ENCODE results near the gene SLC35E4.
"Not testable (repeated sequence)": the region's sequence is repeated elsewhere in the genome, so short reads cannot be mapped to it uniquely, and the experiment has no call there.

The SLC35E4 gene

DNA sequence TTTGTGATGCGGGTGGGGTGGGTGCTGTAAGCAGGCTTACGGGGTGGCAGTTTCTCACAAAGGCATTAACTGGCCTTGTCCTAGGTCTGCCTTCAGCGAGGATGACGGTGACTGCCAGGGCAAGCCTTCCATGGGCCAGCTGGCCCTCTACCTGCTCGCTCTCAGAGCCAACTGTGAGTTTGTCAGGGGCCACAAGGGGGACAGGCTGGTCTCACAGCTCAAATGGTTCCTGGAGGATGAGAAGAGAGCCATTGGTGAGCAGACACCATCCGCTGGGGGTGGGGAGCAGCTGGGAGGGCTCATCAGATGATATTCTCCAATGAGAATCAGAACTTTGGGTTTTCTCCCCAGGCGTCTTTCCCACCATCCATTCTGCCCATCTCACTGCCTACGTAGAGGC, 22.8 kb upstream of the SLC35E4 start:
- no peak for DNase-seq

DNA sequence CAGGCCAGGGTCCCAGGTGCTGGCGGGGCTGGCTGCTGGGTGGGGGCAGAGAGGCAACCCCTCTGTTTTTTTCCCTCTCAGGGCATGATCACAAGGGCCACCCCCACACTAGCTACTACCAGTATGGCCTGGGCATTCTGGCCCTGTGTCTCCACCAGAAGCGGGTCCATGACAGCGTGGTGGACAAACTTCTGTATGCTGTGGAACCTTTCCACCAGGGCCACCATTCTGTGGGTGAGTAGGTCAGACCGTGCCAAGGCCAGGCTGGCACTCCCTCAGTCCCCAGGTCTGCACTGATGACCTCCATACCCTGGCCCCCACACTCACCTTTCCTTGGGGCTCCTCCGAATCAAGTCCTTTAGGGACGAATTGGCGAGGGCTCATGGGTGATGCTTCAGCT, 21.3 kb upstream of the SLC35E4 start:
- no peak for DNase-seq

DNA sequence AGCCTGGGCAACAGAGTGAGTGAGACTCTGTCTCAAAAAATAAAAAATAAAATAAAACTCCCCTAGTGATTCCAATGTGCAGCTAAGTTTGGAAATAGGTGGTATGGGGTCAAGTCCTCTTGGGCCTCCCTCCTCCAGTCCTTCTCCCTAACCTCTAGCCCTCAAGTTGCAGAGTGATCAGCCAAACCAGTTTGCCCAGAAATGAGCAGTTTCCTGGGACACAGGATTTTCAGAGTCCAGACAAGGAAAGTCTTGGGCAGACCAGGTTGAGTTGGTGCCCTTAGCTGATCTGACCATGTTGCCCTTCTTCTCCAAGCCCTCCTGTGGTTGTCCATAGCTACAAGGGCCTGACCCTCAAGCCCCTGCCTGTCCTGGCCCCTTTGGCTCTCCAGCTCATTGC, 20.7 kb upstream of the SLC35E4 start:
- DNase-seq: no peak

DNA sequence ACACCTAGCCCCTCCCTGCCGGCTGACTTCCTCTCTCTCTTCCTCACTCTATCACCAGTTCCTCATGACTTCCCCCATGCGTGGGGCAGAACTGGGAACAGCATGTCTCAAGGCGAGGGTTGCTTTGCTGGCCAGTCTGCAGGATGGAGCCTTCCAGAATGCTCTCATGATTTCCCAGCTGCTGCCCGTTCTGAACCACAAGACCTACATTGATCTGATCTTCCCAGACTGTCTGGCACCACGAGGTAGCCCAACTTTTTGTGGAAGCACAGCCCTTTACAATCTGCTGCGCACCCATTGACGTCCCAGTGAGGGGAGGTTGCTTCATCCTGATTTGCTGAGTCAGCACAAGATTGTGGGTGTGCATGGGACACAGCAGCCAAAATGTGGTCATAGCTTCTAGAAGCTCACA, 20.0 kb upstream of the SLC35E4 start:
- DNase-seq: no peak

DNA sequence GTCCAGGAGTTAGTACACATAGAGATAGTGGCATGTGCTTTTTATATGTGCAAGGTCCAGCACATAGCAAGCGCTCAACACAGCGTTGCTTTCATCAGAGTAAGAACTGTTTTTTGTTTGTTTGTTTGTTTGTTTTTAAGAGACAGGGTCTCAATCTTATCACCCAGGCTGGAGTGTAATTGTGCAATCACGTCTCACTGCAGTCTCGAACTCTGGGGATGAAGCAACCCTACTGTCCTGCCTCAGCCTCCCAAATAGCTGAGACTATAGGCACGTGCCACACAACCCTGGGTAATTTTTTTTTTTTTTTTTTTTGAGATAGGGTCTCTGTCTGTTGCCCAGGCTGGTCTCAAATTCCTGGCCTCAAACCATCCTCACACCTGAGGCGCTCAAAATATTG, 17.8 kb upstream of the SLC35E4 start:
- DNase-seq: no peak

DNA sequence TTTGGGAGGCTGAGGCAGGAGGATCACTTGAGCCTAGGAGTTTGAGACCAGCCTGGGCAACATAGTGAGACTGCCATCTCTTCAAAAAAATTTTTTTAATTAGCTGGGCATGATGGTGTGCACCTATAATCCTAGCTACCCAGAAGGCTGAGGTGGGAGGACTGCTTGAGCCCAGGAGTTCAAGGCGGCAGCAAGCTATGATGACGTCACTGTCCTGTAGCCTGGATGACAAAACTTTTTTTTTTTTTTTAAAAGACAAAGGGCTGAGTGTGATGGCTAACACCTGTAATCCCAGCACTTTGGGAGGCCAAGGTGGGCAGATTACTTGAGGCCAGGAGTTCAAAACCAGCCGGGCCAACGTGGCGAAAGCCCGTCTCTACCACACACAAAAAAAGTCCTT, 15.7 kb upstream of the SLC35E4 start:
- not testable (repeated sequence) for DNase-seq

DNA sequence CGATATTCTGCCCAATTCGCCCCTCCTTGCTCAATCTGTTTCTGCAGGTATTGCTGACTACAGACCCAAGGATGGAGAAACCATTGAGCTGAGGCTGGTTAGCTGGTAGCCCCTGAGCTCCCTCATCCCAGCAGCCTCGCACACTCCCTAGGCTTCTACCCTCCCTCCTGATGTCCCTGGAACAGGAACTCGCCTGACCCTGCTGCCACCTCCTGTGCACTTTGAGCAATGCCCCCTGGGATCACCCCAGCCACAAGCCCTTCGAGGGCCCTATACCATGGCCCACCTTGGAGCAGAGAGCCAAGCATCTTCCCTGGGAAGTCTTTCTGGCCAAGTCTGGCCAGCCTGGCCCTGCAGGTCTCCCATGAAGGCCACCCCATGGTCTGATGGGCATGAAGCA, 9.2 kb upstream of the SLC35E4 start:
- DNase-seq: no peak

DNA sequence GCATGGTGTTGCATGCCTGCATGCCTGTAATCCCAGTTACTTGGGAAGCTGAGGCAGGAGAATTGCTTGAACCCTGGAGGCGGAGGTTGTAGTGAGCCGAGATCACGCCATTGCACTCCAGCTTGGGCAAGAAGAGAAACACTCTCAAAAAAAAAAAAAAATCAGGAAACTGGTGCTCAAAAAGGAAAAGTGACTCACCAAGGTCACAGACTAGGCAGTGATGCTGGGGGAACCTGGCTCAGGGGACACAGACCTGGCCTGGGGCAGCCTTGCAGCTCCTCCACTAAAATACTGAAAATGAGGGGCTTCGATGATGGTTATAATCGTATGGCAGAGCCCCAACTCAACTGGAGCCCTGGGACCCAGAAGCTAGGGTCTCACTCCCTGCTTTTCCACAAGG, 8.1 kb upstream of the SLC35E4 start:
- DNase-seq: no peak

DNA sequence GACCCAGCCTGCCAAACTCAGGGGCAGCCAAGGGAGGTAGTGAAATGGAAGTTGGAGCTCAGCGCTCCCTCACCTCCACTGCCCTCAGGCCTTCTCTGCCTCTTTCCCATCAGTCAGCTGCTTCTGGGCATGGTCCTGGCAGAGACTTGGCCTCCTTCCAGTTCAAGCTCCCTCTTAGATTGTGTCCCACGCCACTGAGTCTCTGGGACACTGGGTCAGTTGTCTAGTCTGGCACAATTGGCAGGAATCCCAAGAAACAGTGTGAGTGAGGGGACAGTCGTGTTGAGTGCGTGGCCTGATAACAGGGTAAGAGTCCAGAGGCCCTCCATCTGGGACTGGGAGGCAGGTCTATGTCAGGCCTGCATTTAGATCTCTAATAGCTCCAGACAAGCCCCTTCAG, 7.1 kb upstream of the SLC35E4 start:
- DNase-seq: no peak

DNA sequence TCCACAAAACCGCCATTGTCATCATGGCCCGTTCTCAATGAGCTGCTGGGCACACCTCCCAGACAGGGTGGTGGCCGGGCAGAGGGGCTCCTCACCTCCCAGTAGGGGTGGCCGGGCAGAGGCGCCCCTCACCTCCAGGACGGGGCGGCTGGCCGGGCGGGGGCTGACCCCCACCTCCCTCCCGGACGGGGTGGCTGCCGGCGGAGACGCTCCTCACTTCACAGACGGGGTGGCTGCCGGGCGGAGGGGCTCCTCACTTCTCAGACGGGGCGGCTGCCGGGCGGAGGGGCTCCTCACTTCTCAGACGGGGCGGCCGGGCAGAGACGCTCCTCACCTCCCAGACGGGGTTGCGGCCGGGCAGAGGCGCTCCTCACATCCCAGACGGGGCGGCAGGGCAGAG, 4.1 kb upstream of the SLC35E4 start:
- DNase-seq: not testable (repeated sequence)

DNA sequence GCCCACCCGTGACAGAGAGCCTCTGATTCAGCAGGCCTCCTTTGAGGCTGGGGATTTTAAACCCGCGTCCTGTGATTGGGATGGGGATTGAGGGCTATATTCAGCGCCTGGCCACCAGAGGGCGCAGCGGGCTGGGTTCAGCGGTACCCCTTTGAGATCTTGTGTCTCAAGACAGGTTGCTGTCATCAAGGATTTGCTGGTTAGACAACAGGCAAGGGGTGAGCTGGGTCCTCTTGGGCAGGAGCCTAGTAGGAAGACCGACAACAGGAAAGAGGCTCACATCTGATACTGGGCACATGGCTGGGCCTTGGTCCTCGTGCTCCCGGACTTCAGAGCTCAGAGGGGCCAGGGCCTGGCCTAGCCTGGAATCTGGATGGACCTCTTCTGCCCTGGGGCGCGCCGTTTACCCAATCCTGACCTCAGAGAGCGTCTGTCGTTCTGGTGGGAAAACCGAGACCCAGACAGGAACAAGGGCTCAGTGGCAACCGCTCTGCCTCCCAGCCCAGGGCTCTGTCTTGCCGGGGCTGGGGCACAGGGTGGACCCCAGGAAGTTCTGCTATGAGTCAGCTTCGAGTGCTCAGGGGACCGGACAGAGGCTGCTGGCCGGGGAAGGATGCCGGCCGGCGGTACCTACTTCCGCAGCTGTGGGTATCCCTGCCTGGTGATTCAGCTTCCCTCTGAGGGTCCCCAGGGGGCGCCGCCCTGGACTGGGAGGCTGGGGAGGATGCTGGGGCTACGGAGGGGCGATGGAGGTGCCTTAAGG, 929 bp upstream of the SLC35E4 start:
- peak; percentile 95 for DNase-seq

DNA sequence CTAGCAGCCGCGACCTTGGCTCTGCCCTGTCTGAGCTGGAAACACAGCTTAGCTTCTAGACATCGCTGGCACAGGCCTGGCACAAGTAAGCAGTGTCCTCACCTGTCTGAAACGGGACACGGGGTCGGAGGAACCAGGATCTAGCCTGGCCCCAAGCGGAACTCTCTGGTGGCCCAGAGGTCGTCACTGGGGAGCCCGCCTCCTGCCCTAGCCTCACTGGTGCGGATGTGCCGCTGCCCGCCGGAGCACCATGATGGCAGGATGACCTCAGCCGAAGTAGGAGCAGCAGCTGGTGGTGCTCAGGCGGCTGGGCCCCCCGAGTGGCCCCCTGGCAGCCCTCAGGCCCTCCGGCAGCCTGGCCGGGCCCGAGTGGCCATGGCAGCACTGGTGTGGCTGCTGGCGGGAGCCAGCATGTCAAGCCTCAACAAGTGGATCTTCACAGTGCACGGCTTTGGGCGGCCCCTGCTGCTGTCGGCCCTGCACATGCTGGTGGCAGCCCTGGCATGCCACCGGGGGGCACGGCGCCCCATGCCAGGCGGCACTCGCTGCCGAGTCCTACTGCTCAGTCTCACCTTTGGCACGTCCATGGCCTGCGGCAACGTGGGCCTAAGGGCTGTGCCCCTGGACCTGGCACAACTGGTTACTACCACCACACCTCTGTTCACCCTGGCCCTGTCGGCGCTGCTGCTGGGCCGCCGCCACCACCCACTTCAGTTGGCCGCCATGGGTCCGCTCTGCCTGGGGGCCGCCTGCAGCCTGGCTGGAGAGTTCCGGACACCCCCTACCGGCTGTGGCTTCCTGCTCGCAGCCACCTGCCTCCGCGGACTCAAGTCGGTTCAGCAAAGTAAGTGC, 871 bp downstream of the SLC35E4 start:
- DNase-seq: no peak

DNA sequence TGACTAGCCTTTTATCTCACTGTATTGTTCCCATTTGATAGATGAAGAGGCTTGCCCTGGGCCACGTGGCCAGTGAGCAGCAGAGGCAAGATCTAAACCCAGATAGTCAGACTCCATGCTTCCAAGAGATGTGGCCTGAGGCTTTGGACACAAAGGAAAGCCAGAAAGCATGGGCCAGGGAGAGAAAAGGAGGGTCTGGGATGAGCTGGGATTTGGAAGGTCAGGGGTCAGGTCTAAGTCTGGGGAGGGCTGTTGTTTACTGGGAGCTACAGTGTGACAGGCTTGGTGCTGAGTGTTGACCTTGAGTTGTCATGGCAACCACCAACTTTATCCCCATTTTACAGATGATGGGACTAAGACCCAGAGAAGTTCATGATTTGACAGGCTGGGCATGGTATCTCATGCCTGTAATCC, 2.1 kb downstream of the SLC35E4 start:
- DNase-seq: peak; percentile 16

DNA sequence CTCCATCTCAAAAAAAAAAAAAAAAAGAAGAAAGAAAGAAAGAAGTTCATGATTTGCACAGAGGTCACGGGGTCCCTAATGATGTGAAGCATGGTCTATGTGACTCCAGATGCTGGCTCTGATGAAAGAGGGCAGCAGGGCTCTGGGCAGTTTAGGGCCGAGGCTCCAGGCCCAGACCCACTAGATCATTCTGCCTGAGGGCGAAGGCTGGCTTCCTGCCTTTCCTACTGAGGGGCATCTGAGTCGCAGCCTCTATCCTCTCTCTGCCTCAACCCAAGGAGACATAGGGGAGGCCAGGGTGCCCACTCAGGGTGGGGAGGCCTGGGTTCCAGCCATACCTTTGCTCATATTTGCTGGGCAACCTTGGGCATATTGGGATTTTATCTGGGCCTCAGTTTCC, 4.8 kb downstream of the SLC35E4 start:
- DNase-seq: no peak

DNA sequence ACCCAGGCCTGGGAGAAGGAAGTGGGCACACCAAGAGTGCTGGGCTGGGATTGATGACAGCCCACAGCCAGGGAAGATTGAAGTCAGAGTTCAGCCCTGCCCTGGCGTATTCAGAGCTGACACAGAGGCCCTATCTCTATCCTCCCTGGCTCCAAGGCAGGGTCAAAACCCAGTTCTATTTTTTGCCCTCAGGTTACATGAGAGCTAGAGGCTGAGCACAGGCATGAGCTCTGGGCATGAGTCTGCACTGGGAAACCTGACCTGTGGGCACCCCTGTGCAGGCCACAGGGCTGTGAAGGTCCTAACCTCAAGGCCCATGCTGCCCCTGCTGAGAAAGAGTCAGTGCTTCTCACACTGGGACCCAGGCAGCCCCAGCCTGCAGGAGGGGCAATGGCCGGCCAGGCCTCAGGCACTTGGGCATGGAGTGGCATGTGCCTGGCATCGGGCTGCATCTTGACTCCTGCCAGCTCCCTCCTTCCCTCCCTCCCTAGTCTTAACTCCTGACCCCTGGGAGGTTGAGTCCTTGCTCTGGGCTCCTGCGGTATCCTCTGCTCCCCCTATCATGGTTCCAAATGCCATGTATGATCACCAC, 5.4 kb downstream of the SLC35E4 start:
- no peak for DNase-seq

DNA sequence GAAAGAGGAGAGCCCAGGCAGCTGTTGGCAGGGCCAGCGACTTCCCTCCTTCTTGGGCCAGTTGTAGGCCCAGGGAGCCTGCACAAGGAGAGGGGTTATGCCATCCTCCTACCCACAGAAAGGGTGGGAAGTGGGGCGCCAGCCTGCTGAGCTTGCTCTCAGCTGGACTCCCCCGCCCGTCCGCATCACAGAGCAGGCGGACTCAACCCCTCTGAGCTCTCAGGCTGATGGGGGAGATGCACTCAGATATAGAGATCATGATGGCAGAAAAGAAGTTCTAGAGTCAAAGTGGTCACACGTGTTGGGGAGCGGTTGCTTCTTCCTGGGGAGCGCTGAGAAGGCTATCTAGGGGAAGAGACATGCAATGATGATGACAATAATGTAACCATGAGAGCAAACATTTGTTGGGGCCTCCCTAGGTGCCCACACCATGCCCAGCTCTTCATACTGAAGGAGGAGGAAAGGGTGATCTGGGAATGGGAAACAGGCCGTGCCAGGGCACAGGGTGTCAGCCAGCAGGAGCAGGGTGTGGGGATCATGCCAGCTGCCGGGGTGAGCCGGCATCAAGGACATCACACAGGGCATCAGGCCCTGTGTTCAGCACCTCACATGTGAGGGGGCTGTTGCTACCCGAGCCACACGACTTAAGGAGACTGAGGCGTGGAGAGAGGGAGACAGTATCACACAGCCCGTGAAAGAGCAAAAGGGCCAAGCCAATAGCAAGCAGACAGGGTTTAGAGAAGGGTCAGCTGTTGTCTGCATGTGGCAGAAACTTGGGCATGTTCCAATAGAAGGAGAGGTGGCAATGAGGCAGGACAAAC, 7.7 kb downstream of the SLC35E4 start:
- DNase-seq: no peak

DNA sequence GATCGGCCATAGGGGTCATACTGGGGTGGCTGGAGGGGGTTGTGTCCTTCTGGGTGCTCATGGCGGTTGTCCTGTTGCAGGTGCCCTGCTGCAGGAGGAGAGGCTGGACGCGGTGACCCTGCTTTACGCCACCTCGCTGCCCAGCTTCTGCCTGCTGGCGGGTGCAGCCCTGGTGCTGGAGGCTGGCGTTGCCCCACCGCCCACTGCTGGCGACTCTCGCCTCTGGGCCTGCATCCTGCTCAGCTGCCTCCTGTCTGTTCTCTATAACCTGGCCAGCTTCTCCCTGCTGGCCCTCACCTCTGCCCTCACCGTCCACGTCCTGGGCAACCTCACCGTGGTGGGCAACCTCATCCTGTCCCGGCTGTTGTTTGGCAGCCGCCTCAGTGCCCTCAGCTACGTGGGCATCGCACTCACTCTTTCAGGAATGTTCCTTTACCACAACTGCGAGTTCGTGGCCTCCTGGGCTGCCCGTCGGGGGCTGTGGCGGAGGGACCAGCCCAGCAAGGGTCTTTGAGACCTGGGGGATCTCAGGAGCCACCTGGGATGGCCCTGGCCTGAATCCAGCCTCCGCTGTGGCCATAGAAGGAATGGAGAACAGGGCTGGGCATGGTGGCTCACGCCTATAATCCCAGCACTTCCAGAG, 11.1 kb downstream of the SLC35E4 start:
- DNase-seq: no peak

DNA sequence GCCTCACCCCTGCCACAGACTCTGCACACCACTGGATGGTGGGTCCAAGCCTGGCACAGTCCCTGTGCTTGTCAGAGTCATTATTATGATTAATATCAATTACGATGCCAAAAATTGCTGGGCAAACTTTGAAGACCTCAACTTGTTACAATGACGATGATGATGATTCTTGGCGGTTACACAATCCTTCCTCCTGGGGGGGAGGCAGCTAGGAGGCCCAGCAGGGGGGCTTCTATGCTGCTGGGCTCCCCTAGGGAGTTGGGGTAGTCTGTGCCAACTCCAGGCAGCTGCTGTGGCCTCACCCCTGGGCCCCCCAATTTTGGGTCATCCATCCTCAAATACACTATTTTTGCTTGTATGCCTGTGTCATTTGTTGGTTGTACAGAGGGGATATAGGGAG, 12.0 kb downstream of the SLC35E4 start:
- DNase-seq: no peak

DNA sequence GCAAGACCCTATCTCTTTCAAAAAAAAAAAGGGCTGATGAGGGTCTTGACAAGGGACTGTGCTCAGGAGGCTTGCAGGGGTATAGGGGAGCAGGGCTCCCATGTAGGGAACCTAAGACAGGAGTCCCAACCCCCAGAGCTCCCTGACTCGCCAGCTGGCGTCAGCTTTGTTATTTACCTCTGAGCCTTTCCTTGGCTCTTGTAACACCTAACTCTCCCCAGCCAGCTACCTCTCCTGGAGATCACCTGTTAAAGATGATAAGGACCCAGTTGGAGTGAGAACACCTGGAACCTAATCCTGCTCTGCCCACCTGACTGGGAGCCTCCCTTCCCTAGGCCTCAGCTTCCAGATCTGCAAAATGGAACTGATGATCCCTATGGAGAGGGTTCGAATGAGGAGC, 13.2 kb downstream of the SLC35E4 start:
- no peak for DNase-seq

DNA sequence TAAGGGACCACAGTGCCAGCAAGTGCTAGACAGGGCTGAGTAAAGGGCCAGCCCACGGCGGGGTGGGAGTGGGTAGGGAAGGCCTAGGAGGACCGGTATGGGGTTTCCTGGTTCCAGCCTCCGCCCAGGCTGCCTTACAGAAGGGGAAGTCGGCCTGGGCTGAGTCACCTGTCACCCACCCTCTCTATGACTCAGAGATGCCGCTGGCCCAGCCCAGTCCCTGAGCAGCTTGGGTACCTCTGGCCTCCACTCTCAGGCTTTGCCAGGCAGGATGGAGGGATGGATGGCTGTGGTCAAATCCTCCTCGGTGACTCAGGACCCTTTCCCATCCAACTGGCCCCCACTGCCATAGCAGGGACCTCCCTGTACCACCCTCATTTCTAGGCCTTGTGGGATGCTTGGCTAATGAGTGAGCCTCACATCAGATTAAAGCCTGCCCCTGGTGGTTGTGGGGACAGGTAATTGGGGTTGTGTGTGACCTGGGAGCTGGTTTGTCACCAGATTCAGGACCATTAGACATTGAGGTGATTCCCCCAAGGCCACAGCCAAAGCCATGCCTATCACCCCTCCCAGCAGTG, 13.9 kb downstream of the SLC35E4 start:
- no peak for DNase-seq

DNA sequence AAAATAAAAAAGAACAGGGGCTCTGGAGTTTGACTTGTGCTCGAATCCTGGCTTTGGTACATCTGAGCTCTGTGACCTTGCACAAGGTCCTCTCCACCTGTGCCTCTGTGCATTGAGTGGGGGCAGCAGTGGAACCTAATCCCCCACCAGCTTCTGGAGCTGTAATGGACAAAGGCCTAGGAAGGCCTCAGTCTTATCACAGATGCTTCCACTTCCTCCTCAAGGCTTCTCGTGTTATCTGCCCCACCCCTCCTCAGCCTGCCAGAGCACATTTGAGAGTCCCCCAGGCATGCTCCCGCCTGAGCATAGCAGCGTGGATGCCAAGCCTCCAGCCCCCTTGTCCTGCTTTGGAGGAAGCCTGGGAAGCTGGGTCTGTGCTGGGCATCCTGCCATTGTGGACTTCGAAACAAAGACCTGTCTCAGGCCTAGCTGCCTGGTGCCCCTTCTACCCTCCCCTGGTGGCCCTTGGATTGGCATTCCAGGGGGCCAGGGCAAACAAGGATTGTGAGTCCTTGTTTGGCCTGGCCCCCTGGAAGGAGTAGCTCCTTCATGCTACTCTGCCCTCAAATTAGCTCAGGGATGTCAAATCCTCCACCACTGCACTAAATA, 15.0 kb downstream of the SLC35E4 start:
- no peak for DNase-seq

DNA sequence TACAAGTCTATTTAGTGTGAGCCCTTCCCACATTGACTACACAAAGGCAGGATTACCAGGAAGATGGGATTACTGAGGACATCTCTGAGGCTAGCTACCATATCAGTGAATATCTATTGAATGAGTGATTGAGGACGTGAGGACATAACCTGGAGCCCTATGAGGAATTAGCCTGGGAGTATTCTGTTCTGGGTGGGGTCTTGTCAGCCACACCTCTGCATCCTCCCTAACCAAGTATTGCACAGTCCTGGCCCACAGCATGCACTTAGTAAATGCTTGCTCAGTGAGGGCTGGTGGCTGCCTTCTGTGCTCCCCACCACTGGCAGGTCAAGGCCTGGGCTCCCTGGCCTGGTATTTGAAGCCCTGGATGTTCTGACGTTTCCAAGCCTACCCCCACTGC, 17.3 kb downstream of the SLC35E4 start:
- DNase-seq: no peak
